GM15510 (cell line): ENCODE data around the gene DIPK1B.

Experiments used
- POLR2A ChIP-seq: IDR thresholded peaks from 3 replicates; pipeline ENCODE4 v1.6.1; 2011; ENCODE audit warnings: borderline replicate concordance; ENCODE audit not compliant: insufficient read length; ENCODE audit errors: extremely low read depth

The DIPK1B gene

DNA sequence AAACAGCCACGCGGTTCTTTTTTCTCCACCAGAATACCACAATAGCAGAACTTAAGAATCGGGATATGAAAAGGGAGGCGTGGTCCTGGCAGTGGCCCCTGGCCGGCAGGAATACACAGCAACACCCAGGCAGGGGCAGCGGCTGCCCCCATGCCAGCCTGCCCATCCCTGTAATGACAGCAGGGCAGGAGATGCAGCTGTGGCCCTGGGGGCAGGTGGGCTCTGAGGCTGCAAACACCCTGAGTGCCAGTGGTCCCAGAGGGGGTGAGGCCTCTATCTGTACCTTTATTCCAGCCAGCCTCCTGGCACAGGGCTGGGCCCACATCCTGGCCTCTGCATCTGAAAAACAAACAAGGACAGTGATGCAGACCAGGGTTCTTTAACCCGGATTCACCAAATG is 12.4 kb downstream of the DIPK1B start:
- no peak for TF ChIP-seq POLR2A

DNA sequence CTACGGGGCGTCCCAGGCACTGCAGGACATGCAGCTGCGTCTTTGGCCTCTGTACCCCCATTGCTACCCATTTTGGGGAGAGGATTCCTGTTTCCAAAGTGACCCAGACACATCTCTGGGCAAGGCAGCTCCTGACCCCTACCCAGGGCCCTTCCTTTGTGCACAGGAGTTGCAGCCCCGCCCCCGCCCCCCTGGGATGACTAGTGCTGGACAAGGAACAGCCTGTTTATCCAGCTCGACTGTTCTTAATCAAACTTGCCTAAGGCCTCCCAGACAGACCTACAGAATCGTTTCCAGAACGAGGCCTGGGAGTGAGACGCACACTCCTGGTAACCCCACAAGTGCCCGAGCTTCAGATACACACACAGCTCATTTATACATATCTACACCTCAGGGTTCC is 13.2 kb downstream of the DIPK1B start:
- no peak for TF ChIP-seq POLR2A

DNA sequence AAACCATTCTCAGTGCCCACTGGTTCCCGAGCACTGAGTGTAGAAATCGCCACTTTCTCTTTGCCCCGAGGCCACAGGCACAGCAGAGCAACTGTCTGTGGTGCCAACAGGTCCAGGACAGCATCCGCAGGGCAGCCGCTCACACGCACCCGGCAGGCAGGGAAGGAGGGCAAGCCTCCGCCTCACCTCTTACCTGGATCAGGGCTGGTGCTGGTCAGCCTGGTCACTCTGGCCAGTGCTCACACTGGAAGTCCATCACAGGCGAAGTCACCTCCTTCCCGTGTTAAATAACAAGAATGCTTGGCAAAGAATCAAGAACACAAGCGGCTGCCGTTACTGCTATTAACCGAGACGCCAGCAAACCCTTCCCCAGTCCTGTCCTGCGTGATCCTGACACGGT is 13.7 kb downstream of the DIPK1B start:
- TF ChIP-seq POLR2A, result no peak

DNA sequence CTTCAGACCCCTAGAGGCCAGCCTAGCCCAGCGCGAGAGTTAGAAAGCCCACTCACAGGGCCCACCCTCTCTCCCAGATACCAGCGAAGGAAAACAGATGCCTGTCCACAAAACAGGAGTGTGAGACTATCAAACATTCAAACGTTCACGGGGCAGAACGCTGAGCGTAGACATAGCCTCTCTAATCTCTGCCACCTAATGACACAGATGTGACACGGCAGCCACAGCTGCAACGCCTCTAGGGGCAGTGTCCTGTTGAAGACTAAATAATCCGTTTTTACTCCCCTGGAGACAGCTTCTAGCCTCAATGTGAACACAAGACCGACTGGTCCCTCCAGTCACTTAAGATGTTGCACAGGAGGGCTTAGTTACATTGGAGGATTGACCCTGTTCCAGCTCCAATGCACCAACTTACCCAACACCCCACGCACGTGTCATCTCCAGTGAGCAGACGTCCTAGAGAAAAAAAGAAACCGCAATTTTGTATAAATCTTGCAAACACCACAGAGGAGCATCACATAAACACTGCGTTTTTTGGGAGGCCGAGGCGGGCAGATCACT is 14.3 kb downstream of the DIPK1B start:
- peak; percentile 10 for TF ChIP-seq POLR2A

DNA sequence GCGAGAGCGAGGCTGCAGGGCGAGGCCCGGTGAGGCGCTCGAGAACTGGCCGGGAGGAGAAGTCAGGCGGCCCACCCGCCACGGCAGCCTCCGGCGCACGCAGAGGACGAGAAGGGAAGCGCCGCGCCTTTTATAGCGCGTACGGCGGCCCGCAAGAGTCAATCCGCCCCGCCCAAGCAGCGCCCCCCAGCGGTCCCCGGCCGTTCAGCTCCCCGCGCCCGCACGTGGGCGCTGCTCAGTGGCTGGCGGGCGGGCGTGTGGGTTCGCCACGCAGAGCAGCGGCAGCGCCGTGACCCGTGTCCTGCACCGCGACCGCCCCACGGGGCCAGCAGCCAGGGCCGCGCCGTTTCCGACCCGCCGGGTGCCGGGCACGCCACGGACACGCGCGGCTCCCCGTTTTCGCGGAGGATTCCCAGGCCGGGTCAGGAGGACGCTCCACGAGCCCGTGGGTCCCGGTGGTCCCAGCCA is 15.7 kb downstream of the DIPK1B start:
- peak; percentile 100 for TF ChIP-seq POLR2A

DNA sequence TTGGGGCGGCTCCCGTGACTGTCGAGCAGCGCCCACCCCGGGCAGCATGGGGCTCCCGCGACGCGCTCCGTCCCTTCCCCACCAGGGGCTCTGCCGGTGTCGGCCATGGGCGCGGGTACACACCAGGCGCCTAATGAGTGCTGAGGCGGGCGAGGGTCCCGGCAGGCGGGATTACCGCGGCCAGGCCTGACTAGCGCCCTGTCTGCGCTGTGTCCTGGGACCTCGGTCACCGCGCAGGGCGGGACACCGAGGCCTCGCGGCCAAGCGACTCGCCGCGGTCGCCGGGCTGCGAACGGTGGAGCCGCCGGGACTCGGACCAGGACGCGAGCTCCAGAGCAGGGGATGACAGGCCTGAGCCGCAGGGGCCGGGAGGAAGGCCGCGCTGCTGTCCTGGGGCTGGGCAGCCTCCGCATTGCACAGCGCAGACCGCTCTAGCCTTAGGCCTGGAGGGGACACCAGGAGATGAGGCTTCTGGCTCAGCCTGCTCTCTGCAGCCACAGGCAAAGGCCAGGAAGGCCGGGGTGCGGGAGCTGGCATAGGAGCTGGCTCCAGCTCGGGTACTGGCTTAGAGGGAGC is 16.3 kb downstream of the DIPK1B start:
- no peak for TF ChIP-seq POLR2A

DNA sequence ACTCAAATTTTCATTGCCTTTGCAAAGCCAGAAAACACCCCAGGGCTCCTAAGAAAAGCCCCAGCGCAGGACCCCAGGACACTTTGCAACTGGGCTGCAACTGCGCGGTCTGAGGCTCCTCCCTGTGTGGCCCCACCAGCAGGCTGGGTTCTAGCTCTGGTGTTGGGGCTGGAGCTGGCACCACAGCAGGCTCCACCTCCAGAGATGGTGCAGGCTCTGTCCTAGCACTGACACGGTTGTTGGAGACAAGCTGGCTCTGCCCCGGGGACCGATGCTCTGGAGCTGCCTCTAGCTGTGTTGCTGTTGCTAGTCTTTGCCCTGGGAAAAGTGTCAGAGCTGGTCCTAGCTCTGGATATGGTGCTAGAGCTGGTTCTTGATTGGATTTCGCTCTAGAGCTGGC is 16.8 kb downstream of the DIPK1B start:
- TF ChIP-seq POLR2A, result no peak

GRCh38 chr9:136729926-136730325 is 17.6 kb downstream of the DIPK1B start:
- no peak for TF ChIP-seq POLR2A

DNA sequence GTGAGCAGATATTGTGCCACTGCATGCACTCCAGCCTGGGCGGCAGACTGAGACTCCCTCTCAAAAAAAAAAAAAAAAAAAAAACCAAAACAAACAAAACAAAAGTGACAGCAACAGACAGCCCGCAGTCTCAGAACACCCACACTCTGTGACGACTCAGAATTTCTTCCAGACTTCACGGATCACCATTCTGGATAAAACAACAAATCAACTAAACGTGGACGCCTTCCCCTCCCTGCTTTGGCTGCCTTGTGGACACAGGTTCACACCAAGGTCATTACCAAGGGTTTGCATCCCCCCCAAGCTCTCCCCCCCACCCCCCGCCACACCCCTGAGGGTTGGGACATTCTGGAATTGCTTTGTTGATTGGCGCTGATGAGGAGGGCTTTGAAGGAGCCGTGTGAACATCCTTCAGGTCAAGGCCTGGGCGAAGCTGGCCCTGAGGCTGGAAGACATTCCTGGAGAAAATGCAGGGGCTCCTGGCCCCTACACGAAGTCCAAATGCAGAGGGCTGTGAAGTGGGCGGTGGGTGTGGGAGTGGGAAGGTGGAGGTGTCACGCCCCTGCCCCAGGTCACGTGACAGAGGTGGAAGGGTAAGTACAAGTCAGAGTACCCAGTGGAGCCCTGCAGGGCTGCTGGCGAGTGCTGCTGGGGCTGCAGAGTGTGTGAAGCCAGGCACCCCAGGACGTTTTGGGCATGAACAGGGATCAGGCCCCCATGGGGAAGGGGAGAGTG is 20.2 kb downstream of the DIPK1B start:
- TF ChIP-seq POLR2A, result no peak

DNA sequence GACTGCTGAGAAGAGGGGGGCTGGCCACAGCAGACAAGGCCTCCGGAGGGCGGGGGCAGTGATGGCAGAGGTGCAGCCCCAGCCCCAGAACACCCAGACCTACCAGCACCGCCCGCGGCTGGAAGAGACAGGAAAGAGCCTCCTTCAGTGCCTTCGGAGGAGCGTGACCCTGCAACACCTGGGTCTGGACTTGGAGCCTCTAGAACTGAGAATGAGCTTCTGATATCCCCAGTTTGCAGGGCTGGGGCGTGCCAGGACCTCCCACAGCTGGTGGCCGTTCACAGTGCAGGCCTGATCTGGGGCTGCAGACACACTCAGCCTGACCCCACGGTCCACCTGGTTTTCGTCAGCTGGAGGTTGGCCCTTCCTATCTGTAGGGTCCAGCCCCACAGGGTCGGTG is 21.2 kb downstream of the DIPK1B start:
- no peak for TF ChIP-seq POLR2A

- TF ChIP-seq POLR2A, result no peak
Observed at GRCh38 chr9:136734837-136735496, 22.6 kb downstream of the DIPK1B start.

- TF ChIP-seq POLR2A, result no peak
Observed at GRCh38 chr9:136735812-136736480, 23.6 kb downstream of the DIPK1B start.

DNA sequence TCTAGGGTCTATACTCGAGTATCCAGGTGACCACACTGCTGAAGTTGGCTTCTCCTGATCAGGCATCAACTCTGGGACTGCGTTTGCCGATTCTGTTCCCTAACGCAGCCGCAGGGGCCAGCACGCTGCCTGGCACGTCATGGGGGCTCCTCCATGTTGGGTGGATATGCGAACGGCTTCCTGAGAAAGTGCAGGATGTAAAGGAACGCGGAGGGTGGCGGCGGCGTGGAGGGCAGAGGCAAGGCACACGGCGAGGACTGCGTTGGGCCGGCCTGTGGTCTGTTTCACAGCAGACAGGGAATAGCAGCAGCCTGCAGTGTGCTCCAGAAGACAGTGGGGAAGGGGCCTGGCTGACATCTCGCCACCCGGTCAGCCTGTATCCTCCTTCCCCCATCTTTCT is 26.6 kb downstream of the DIPK1B start:
- TF ChIP-seq POLR2A, result no peak

- TF ChIP-seq POLR2A, result no peak
Observed at GRCh38 chr9:136739509-136739908, 27.1 kb downstream of the DIPK1B start.

DNA sequence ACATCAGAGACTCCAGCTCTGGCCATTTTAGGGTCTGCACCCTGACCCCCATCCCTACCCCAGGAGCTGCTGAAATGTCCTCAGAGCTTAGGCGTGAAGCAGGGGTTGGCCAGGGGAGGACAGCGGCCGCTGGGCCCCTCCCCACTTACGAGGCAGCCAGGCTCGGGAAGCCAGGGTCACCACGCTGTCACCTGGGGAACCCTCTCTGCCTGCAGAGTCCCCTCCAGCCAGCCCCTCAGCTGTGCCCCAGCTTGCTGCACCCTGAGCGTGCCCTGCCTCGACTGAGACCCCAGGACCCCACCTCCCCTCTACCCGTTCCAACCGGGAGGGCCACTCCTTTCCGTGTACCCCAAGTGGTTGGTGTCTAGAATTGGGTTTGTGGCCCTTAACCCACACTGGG is 27.7 kb downstream of the DIPK1B start:
- no peak for TF ChIP-seq POLR2A

GRCh38 chr9:136740491-136740890 is 28.1 kb downstream of the DIPK1B start:
- no peak for TF ChIP-seq POLR2A
